ENCODE data around the gene SEMA6D. TPM values are rescaled to one million over a fixed set of nuclear protein-coding genes. Genes with fewer than 3 reads are reported as not detected.

Gene SEMA6D
- total and polyA plus RNA-seq, 2 donors from 2014 or later = 12.9 to 16.9 TPM

- no peak for TF ChIP-seq CTCF (IDR thresholded peaks at IDR 0.05; ENCODE audit: borderline replicate concordance, extremely low read depth, insufficient read depth)
- DNase-seq = no peak
- no peak overlapping the region for H3K4me3 ChIP-seq (ENCODE audit: low read length in 3 of 3)
- H3K27ac ChIP-seq (ENCODE audit: low read depth in 2 of 2, low read length in 2 of 2) = no peak overlapping the region
- intact Hi-C loops (cut with DNase I) = no loop called here
- no peak overlapping the region for H3K9ac ChIP-seq (ENCODE audit: low read length in 3 of 3)
- FAIRE-seq = no peak
- H3K9me3 ChIP-seq (ENCODE audit: control insufficient read depth in 2 of 3, insufficient read depth in 1 of 3, low read length in 3 of 3) = peaks cover 0 to 7% (median 0%) of the 10 kb centered on the region in 3 donors
- H3K27me3 ChIP-seq (ENCODE audit: control insufficient read depth, insufficient read depth, low read length) = no peaks in the 10 kb centered on the region
- no peaks in the 10 kb centered on the region for H3K36me3 ChIP-seq (ENCODE audit: control insufficient read depth in 2 of 3, insufficient read depth in 3 of 3, low read length in 3 of 3)
- peaks cover 0 to 2% (median 0%) of the 10 kb centered on the region in 3 donors for H3K4me1 ChIP-seq (ENCODE audit: control insufficient read depth in 2 of 3, insufficient read depth in 2 of 3, low read depth in 1 of 3, low read length in 3 of 3)
Measured at GRCh38 chr15:47753591-47753990, 36.3 kb downstream of the SEMA6D start.

DNA sequence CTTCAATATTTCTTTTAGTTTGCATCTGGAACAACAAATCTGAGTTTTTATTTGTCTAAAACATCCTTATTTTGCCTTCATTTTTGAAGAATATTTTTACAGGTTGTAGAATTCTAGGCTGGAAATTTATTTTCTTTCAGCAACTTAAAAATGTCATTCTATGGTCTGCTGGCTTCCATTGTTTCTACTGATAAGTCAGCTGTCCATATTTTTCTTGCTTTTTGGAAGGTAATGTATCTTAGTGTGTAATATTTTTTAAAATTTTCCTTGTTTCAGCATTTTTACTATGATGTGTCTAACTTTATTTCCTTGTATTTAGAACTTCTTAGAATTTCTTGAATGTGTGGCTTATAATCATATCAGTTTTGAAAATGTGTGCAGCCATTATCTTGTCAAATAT lies 37.0 kb downstream of the SEMA6D start:
- Histone ChIP-seq H3K27ac (ENCODE audit: low read depth in 2 of 2, low read length in 2 of 2) (no peak overlapping the region), H3K4me3 (ENCODE audit: low read length in 3 of 3) (no peak overlapping the region), H3K9ac (ENCODE audit: low read length in 3 of 3) (no peak overlapping the region), H3K4me1 (ENCODE audit: control insufficient read depth in 2 of 3, insufficient read depth in 2 of 3, low read depth in 1 of 3, low read length in 3 of 3) (peaks cover 0 to 2% (median 0%) of the 10 kb centered on the region in 3 donors), H3K36me3 (ENCODE audit: control insufficient read depth in 2 of 3, insufficient read depth in 3 of 3, low read length in 3 of 3) (no peaks in the 10 kb centered on the region), H3K9me3 (ENCODE audit: control insufficient read depth in 2 of 3, insufficient read depth in 1 of 3, low read length in 3 of 3) (peaks cover 0 to 7% (median 0%) of the 10 kb centered on the region in 3 donors), H3K27me3 (ENCODE audit: control insufficient read depth, insufficient read depth, low read length) (no peaks in the 10 kb centered on the region)
- TF ChIP-seq CTCF (IDR thresholded peaks at IDR 0.05; ENCODE audit: borderline replicate concordance, extremely low read depth, insufficient read depth) = no peak
- intact Hi-C loops (cut with DNase I) = no loop called here
- DNase-seq = peak in 1 of 5 donors; percentile 30
- no peak for FAIRE-seq

GRCh38 chr15:47755941-47756340 lies 38.6 kb downstream of the SEMA6D start:
- DNase-seq (no peak), FAIRE-seq (no peak)
- Histone ChIP-seq H3K27me3 (ENCODE audit: control insufficient read depth, insufficient read depth, low read length) (no peaks in the 10 kb centered on the region), H3K27ac (ENCODE audit: low read depth in 2 of 2, low read length in 2 of 2) (no peak overlapping the region), H3K9me3 (ENCODE audit: control insufficient read depth in 2 of 3, insufficient read depth in 1 of 3, low read length in 3 of 3) (peaks cover 0 to 7% (median 0%) of the 10 kb centered on the region in 3 donors), H3K4me1 (ENCODE audit: control insufficient read depth in 2 of 3, insufficient read depth in 2 of 3, low read depth in 1 of 3, low read length in 3 of 3) (peaks cover 0 to 2% (median 0%) of the 10 kb centered on the region in 3 donors), H3K36me3 (ENCODE audit: control insufficient read depth in 2 of 3, insufficient read depth in 3 of 3, low read length in 3 of 3) (no peaks in the 10 kb centered on the region), H3K9ac (ENCODE audit: low read length in 3 of 3) (no peak overlapping the region), H3K4me3 (ENCODE audit: low read length in 3 of 3) (no peak overlapping the region)
- intact Hi-C loops (cut with DNase I) = no loop called here
- no peak for TF ChIP-seq CTCF (IDR thresholded peaks at IDR 0.05; ENCODE audit: borderline replicate concordance, extremely low read depth, insufficient read depth)

DNA sequence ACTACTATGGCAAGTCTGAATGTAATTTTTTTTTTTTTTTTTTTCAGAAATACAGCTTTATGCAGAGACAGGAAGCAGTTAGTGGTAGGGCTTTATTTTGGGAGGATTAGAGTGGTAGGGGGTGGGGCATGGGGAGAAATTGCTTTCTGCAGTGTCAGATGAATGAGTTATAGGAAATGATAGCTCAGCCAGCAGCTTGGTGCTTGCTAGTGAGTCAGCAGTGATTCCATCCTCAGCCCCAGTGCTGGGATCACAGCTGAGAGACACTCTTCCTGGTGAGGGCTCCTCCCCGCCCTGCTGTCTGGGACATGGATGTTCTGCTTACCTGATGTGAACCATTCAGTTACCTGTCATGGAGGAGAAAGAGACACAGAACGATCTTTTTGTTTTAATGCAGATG lies 39.6 kb downstream of the SEMA6D start:
- Histone ChIP-seq H3K27ac (ENCODE audit: low read depth in 2 of 2, low read length in 2 of 2) (no peak overlapping the region), H3K9ac (ENCODE audit: low read length in 3 of 3) (no peak overlapping the region), H3K9me3 (ENCODE audit: control insufficient read depth in 2 of 3, insufficient read depth in 1 of 3, low read length in 3 of 3) (peaks cover 0 to 7% (median 0%) of the 10 kb centered on the region in 3 donors), H3K27me3 (ENCODE audit: control insufficient read depth, insufficient read depth, low read length) (no peaks in the 10 kb centered on the region), H3K36me3 (ENCODE audit: control insufficient read depth in 2 of 3, insufficient read depth in 3 of 3, low read length in 3 of 3) (peaks cover 0 to 2% (median 0%) of the 10 kb centered on the region in 3 donors), H3K4me3 (ENCODE audit: low read length in 3 of 3) (no peak overlapping the region), H3K4me1 (ENCODE audit: control insufficient read depth in 2 of 3, insufficient read depth in 2 of 3, low read depth in 1 of 3, low read length in 3 of 3) (peaks cover 0 to 2% (median 0%) of the 10 kb centered on the region in 3 donors)
- FAIRE-seq = no peak
- intact Hi-C loops (cut with DNase I) = no loop called here
- TF ChIP-seq CTCF (IDR thresholded peaks at IDR 0.05; ENCODE audit: borderline replicate concordance, extremely low read depth, insufficient read depth) = no peak
- no peak for DNase-seq
